K562 treated with DMSO at 1 percent for 4 hours (cell line): Measurements from ENCODE around the gene PFDN1. TPM values are rescaled to one million over a fixed set of nuclear protein-coding genes. Genes with fewer than 3 reads are reported as not detected.

Experiments used
- total RNA-seq: library from RNA; unstranded; fragments of 300-600 nt; gene quantifications from 2 replicates; pipeline ENCODE4 v1.2.3, GENCODE V29; 2022; ENCODE audit not compliant: insufficient read depth

The PFDN1 gene, protein sequence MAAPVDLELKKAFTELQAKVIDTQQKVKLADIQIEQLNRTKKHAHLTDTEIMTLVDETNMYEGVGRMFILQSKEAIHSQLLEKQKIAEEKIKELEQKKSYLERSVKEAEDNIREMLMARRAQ
- total RNA-seq: 51.6 and 60.8 TPM in 2 replicates

DNA sequence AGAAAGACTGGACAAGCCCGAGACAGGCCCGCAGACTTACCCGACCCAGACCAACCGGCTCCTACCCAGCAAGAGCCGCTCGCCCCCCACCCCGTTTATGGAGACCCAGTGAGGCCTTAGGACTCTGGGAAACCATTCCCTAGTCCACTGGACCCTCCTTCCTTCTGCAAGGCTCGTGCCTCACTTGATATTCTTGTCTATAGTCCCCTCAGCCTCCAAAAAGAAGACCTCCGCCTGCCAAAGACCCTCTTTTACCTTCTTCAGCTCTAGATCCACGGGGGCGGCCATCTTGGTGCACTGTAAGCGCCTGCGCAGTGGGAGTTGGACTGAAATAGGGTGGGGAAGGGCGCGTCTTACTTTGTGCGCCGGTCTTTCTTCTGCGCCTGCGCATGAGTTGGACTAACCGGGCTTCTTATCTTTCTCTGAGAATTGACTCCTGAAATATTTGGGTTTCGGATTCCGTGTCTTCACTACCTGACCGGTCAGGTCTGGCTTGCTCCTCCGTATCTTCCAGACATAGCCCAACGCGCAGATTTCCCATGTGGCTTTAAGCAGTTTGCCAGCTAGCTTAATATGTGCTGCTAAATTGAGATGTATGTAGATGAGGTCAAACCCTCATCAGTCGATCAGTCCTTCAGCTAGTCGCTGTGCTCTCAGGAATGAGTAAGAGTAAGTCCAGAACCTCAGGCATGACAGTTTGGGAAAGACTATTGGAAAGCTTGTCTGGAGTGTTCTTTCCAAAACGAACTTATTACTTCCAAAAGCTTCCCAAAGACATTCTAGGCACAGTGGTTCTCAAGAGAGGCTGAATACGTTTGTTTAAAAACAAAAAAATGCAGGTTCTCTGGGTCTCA lies at the start of gene PFDN1:
PFDN1 (minus strand) TSS at position 316 of the 854 bp plus-strand sequence; CDS start at position 288, 28 bp downstream.

DNA sequence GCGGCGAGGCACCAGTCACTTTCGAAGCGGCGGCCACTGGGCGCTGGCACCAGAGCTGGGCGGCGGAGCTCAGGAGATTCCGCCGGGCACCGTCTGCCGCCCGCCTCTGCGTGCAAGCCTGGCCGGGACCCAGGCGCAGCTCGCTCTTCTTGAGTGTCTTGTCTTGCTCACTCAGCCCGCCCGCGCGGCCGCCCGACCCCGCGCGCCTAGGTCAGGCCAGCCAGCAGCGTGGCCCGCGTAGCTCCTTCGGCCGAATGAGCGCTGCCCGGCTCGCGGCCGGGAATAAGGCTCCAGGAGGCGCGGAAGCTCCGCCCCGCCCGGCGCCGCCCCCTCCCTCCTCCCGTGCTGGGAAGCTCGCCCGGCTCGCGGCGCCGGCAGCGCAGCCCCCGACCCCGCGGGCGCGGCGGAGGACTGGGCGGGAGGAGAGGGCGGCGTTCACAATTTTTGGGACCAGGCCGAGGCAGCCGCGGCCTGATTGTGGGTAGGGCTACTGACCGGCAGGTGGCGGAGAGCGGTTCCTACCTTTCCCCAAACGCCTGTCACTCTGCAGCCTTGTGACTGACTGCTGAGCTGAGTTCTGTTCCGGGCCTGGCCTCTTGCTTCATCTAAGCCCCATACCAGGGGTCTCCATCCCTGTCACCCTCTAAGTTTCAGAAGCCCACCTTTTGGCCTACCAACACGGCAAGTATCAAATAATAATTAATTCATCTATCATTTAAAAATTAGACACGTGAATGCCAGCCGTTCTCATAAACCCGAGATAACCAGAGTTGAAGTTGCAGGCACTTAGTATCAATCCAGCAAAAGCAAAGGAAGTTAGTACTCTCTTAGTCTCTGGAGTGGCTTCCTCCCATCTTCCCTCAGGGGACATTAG lies 43.7 kb upstream of the PFDN1 start, which contains the start of gene HBEGF:
HBEGF (minus strand) TSS at position 256 of the 874 bp plus-strand sequence. CDS start 275 bp downstream, outside the sequence.

Other genes starting within 250 kb of the PFDN1 start
- gene PURA, start 189.0 kb downstream of the PFDN1 start, total RNA-seq: 9.2 and 14.4 TPM in 2 replicates
- 1.0 and 1.9 TPM in 2 replicates for gene IGIP, start 177.2 kb downstream of the PFDN1 start, total RNA-seq
- 125 and 133 TPM in 2 replicates for gene CYSTM1, start 127.9 kb downstream of the PFDN1 start, total RNA-seq
- 1.8 and 3.2 TPM in 2 replicates for gene HBEGF, start 43.5 kb upstream of the PFDN1 start, total RNA-seq
- not detected in 2 replicates for gene SLC4A9, start 57.1 kb upstream of the PFDN1 start, total RNA-seq
- 44.4 and 57.4 TPM in 2 replicates for gene ANKHD1, start 98.7 kb upstream of the PFDN1 start, total RNA-seq
- 5.1 and 5.3 TPM in 2 replicates for gene EIF4EBP3, start 244.6 kb upstream of the PFDN1 start, total RNA-seq